ENCODE measurements around the gene ACBD5. TPM values are rescaled to one million over a fixed set of nuclear protein-coding genes. Genes with fewer than 3 reads are reported as not detected.

The ACBD5 gene
- total and polyA plus RNA-seq, 7 experiments from 2014 or later, result 6.9 to 22.2 (median 19.2) TPM

Other genes starting within 250 kb of the ACBD5 start
- 10 to 100 TPM in 2 of 5 experiments, 1 to 10 TPM in 3; 6.4 to 14.2 (median 8.9) TPM for gene ANKRD26, start 140.3 kb downstream of the ACBD5 start, total RNA-seq
- gene ANKRD26, start 140.3 kb downstream of the ACBD5 start, polyA plus RNA-seq, result 1 to 10 TPM; 2.9 to 3.9 TPM
- gene YME1L1, start 86.4 kb downstream of the ACBD5 start, total RNA-seq, result 100 to 1,000 TPM in 3 of 5 experiments, 10 to 100 TPM in 2; 87.7 to 130 (median 113) TPM
- gene YME1L1, start 86.4 kb downstream of the ACBD5 start, polyA plus RNA-seq, result 100 to 1,000 TPM; 111 to 112 TPM
- gene MASTL, start 85.4 kb downstream of the ACBD5 start, total RNA-seq, result 10 to 100 TPM in 3 of 5 experiments, 1 to 10 TPM in 2; 8.4 to 29.0 (median 20.2) TPM
- gene MASTL, start 85.4 kb downstream of the ACBD5 start, polyA plus RNA-seq, result 1 to 10 TPM; 2.6 to 3.4 TPM

Measured in naive thymus-derived CD4-positive, alpha-beta T cell (primary cell).